HG03521 (cell line): ENCODE results near the gene ENOSF1.

Experiments used
- ATAC-seq: cut with Tn5 transposase; IDR thresholded peaks from one replicate; pipeline ENCODE4 v1.9.1; 2021; ENCODE audit warnings: mild to moderate bottlenecking, moderate library complexity; ENCODE audit not compliant: unreplicated experiment

The ENOSF1 gene

DNA sequence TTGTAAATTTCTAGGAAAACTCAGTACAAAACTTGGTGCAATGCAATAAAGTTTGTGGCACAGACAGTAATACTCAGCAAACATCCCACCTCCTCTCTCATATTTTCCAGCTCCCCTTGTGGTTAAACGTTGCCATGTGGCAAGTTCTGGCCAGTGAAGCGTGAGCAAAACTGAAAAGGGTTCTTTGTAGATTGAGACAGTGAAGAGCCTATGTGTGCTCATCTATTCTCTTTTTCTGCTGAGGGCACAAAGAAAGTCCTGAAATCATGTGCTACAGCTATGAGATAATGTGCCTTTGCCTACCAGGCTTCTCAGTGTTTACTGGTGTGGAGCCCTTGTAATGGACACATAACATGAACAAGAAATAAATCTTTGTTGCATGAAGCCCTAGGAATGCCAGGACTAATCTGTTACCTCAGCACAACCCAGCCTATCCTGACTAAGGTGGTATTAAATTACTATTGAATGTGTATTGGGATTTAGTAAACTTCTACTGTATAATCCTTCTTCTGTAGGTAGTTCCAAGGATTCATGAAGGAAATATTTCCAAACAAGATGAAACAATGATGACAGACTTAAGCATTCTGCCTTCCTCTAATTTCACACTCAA, 67.9 kb downstream of the ENOSF1 start:
- no peak for ATAC-seq

DNA sequence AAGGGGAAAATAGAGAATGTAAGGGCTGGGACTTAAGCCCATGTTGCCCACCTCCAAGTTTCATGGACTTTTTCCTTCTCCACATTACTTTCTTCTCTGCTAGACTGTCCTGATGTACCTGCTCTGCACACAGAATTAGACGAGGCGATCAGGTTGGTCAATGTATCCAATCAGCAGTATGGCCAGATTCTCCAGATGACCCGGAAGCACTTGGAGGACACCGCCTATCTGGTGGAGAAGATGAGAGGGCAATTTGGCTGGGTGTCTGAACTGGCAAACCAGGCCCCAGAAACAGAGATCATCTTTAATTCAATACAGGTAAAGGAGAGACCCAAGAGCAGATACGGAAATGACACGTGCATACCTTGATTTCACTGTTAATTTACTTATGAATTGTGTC, 71.2 kb downstream of the ENOSF1 start:
- no peak for ATAC-seq

DNA sequence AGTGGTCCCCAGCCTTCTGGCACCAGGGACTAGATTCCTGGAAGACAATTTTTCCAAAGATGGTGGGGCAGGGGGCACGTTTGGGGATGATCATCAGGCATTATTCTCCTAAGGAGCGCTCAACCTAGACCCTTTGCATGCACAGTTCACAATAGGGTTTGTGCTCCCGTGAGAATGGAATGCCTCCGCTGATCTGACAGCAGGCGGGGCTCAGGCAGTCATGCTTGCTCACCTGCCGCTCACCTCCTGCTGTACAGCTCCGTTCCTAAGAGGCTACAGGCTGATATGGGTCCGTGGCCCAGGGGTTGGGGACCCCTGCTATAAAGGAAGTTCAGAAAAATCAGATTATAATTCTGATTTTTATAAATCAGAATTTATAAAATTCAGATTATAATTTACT, 77.3 kb downstream of the ENOSF1 start:
- ATAC-seq: no peak

DNA sequence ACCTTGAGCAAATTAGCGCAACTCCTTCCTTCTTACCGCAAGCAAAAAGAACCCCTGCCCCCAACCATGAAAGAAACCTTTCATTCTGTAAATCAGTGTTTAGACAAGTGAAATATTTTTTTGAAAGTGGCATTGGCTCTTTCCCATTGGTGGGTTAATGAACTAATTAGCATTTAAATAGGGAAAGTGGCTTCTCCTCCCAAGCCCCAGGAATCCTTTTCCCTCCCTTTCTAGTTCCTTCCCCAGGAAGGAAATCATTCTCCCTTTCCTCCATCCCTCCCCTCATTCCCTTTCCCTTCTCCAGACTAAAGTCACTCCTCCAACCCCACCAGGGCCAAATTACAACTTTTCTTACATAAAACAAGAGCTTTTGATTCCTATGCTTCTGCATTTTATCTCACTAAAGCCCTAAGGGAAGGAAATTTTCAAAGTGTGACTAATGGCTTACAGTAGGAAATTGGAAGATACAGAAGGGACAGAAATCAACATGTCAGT, 77.8 kb downstream of the ENOSF1 start:
- no peak for ATAC-seq

DNA sequence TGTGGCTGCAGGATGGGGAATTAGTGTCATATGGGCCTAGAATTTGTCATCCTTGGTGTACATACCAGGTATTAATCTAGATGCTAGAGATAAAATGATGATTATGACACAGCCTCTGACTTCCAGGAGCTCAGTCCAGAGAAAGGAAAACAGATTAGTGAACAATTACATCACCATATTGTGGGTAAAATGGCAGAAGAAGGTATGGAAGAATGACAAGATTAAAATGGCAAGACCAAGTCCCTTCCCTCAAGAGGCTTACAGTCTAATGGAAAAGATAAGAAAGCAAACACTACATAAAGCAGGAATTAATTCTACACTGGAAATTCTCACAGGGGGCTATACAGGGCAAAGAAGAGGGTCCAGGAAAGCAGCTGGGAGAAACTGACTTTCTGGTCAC, 80.9 kb downstream of the ENOSF1 start:
- ATAC-seq: no peak

DNA sequence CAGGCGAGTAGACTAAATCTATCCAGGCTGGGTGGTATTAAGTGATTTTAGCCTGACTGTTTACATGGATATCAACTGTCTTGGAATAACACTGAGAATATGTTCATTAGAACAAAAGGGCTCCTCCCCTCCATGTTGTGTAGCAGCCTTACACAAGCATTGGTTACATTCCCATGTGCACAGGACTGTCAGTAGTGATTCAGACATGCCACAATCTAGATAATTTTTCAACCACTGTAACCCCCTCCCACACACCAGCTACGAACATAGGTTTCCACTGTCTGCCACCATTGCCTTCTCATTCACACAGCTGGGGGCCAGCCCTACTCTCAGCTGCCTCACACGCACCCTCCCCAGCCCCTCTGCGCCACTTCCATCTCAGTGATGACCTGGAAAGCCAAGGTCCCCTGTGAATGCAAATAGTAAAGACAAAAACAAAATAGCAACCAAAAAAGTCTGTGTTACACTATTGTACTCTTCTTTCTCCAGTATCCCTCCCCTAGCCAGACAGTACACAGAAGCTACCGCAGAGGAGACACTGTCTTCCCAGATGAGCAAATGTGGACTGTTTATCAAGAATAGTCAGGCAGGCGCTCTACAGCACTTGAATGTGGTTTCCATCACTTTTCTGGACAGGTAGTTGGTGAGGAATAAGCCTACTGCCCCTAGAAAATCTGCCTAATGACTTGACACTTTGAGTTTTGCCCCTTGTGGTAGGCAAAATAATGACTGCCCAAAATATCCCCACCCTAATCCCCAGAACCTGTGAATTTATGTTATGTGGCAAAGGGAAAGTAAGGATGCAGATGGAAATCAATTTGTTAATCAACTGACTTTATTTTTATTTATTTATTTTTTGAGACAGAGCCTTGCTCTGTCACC, 82.9 kb downstream of the ENOSF1 start:
- no peak for ATAC-seq

DNA sequence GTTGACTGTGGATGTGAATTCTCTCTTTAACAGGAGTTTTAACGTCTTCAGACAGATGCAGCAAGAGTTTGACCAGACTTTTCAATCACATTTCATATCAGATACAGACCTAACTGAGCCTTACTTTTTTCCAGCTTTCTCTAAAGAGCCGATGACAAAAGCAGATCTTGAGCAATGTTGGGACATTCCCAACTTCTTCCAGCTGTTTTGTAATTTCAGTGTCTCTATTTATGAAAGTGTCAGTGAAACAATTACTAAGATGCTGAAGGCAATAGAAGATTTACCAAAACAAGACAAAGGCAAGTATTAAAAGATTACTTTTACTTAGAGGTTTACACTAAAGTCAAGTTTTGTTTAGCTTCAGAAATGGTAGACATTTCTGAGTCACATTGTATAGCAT, 85.2 kb downstream of the ENOSF1 start:
- ATAC-seq: no peak

DNA sequence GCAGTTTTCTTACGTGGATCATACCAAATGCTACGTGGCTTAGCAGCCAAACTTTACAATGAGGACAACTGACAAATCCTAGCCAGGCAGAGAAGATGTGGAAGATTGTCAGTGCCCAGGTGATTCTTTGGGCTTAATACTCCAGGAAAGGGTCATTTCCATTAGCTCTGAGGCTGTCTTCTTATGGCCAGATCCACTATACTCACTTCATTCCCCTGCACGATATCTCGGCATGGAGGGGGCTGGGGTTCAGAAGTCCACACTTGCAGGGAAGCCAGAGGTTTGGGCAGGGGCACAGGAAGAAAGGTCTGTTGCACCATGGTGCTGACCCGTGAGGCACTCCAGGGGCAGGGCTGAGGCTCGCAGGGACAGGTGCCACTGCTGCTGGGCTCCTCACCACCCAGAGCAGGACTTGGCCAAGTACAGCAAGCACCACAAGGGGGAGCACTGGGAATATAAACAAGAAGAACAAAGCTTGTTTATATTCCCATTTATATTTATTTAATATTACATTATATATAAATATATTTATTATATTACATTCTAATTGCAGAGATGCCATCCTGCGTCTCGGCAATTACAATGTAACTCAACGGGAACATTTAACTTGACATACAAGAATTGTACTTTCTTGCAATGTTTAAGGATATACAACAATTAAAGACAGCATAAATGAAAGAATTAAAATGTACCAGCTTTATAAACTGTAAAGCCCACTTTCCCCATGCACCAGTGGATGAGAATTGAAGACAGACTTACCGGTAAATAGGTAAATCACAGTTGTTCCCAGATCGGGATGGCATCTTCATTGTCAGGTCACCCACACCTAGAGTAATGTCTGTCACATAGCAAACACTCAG, 88.4 kb downstream of the ENOSF1 start:
- peak; percentile 58 for ATAC-seq

DNA sequence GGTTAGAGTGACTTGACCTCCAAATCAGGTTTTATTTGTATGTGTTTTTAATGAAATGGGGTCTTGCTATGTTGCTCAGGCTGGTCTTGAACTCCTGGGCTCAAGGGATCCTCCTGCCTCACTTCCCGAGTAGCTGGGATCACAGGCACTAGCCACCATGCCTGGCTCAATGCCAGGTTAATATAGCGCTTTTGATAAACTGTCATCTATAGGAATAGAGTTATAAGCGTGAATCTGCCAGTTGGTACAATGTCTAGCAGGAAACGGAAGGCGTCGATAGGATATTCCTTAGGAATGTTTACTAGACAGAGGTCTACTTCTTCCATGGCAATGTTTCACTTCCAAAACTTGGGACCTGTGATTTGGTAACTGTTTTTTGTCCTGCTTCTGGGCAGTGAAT, 90.1 kb downstream of the ENOSF1 start:
- ATAC-seq: no peak

DNA sequence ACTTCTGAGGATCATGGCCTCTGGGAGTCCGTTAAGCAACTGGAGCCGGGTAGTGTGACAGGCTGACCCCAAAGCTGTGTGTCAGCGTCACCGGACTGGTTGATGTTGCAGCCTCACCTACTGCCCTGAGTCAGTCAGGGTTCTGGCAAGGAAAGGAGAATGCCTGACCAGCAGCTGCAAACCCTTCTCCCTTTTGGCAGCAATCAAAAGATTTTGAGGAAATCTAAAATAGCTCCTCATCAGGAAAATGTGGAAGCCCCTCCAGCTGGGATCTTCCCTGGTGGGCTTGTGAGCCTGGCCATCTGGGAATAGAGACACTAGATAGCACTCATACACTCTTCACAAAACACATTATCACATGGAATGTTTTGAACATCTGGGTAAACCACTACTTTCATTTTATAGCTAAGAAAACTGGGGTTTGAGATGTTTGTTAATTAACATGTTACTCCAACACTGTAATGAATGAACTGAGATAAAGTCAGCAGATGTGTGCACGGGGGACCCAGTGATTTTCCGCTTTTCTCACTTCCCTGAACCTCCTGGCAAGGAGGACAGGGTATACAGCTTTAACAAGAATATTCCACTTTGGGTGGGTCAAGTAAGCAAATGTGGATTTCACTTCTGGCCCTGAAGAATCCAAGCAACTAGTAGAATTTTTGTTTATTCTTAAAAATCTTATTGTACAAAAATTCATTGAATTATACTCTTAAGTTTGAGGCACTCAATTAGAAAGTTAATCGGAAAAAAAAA, 91.0 kb downstream of the ENOSF1 start:
- ATAC-seq: no peak
